Gastroesophageal sphincter (tissue), 2 donors: ENCODE results near the gene ATP12A.

Source experiments
- EP300 ChIP-seq: sonication (generic); formaldehyde crosslinking; IDR thresholded peaks from one replicate; pipeline ENCODE4 v1.6.1; 2017; ENCODE audit warnings: antibody characterized with exemption, mild to moderate bottlenecking
- POLR2A ChIP-seq, 2 donors: fragments of 450-650 bp; IDR thresholded peaks; one replicate each; pipeline ENCODE4 v1.6.1; 2017; ENCODE audit warnings: antibody characterized with exemption in 2 of 2, mild to moderate bottlenecking in 2 of 2, moderate library complexity in 1 of 2

GRCh38 chr13:24631922-24632321 is 48.3 kb upstream of the ATP12A start:
- TF ChIP-seq POLR2A (IDR thresholded peaks at IDR 0.05), result no peak
- no peak for TF ChIP-seq EP300
